Loucy (cell line): Measurements from ENCODE around the gene BRAF.

Experiments used
- CTCF ChIP-seq: fragments of 200-600 bp; sonication (generic); conservative IDR thresholded peaks from 2 replicates; pipeline ENCODE4 v1.5.1; 2014; ENCODE audit warnings: mild to moderate bottlenecking, antibody characterized with exemption, low read length
- EZH2phosphoT487 ChIP-seq: fragments of 200-600 bp; IDR thresholded peaks from 2 replicates; pipeline ENCODE4 v1.6.1; 2018; ENCODE audit warnings: antibody characterized with exemption, mild to moderate bottlenecking, moderate library complexity, borderline replicate concordance

GRCh38 chr7:140857048-140857447, 67.7 kb downstream of the BRAF start:
- no peak for TF ChIP-seq EZH2phosphoT487
- no peak for TF ChIP-seq CTCF
